Large intestine (tissue), 3 donors: ENCODE data around the gene TXNL4A. TPM values are rescaled to one million over a fixed set of nuclear protein-coding genes. Genes with fewer than 3 reads are reported as not detected.
"Not testable (repeated sequence)": the region's sequence is repeated elsewhere in the genome, so short reads cannot be mapped to it uniquely, and the experiment has no call there.

Experiments used
- DNase-seq, 2 donors: peaks; one replicate each; pipeline versions ENCODE4 v3.0.0 to v3.0.0-alpha.2; 2013
- H3K27ac ChIP-seq: one replicate; pipeline ENCODE4 v1.5.1; 2013; ENCODE audit warnings: low read length
- H3K27me3 ChIP-seq: 2 replicates; pipeline ENCODE4 v1.6.1; 2013; ENCODE audit warnings: low read length; ENCODE audit not compliant: control insufficient read depth, insufficient read depth
- H3K36me3 ChIP-seq: 2 replicates; pipeline ENCODE4 v1.6.1; 2013; ENCODE audit warnings: low read length; ENCODE audit not compliant: control insufficient read depth, insufficient read depth
- H3K4me1 ChIP-seq: one replicate; pipeline ENCODE4 v1.6.1; 2013; ENCODE audit warnings: low read length; ENCODE audit not compliant: control insufficient read depth, insufficient read depth
- H3K4me3 ChIP-seq: one replicate; pipeline ENCODE4 v1.5.1; 2013; ENCODE audit warnings: low read length
- H3K9me3 ChIP-seq: one replicate; pipeline ENCODE4 v1.6.1; 2013; ENCODE audit warnings: mild to moderate bottlenecking, low read depth, low read length, moderate library complexity; ENCODE audit not compliant: control insufficient read depth
- WGBS: methylation state at CpG from one replicate; pipeline ENCODE4 v1.1.5; 2013; ENCODE audit warnings: low lambda C conversion rate; ENCODE audit not compliant: insufficient coverage; 5-methylcytosine and 5-hydroxymethylcytosine counted together
- polyA plus RNA-seq: library from polyadenylated mRNA; unstranded; fragments of 120-200 nt; gene quantifications from one replicate; pipeline ENCODE4 v1.2.1, GENCODE V29; 2013

The TXNL4A gene
- polyA plus RNA-seq, 1 donor = 74.9 TPM

GRCh38 chr18:80026363-80026762, 38.0 kb upstream of the TXNL4A start:
- H3K9me3 ChIP-seq = peaks cover 11% of the 10 kb centered on the region
- WGBS = 91% methylated on average over 5 of the region's 7 CpGs

GRCh38 chr18:80023173-80023572, 34.8 kb upstream of the TXNL4A start:
- WGBS = no CpG with 5 or more reads among the region's 4 CpGs
- H3K9me3 ChIP-seq = peaks cover 24% of the 10 kb centered on the region

More at GRCh38 chr18:80026363-80026762, 38.0 kb upstream of the TXNL4A start:
- DNase-seq = no peak
- H3K4me1 ChIP-seq = no peaks in the 10 kb centered on the region
- H3K36me3 ChIP-seq = no peaks in the 10 kb centered on the region
- no peak overlapping the region for H3K27ac ChIP-seq
- H3K27me3 ChIP-seq = no peaks in the 10 kb centered on the region
- H3K4me3 ChIP-seq = no peak overlapping the region

GRCh38 chr18:80022613-80023012, 34.2 kb upstream of the TXNL4A start:
- peak in 1 of 2 donors; percentile 20 for DNase-seq
- Histone ChIP-seq H3K9me3 (peaks cover 24% of the 10 kb centered on the region), H3K4me3 (no peak overlapping the region), H3K27ac (no peak overlapping the region), H3K36me3 (no peaks in the 10 kb centered on the region), H3K27me3 (no peaks in the 10 kb centered on the region), H3K4me1 (no peaks in the 10 kb centered on the region)
- 20% methylated on average over 1 of the region's 1 CpG for WGBS

More at GRCh38 chr18:80023173-80023572, 34.8 kb upstream of the TXNL4A start:
- Histone ChIP-seq H3K27me3 (no peaks in the 10 kb centered on the region), H3K36me3 (no peaks in the 10 kb centered on the region), H3K27ac (no peak overlapping the region), H3K4me3 (no peak overlapping the region), H3K4me1 (no peaks in the 10 kb centered on the region)
- no peak for DNase-seq

GRCh38 chr18:80012714-80013113, 24.4 kb upstream of the TXNL4A start:
- peaks cover 9% of the 10 kb centered on the region for H3K9me3 ChIP-seq
- H3K27me3 ChIP-seq = no peaks in the 10 kb centered on the region
- no peaks in the 10 kb centered on the region for H3K36me3 ChIP-seq
- no peaks in the 10 kb centered on the region for H3K4me1 ChIP-seq
- no peak overlapping the region for H3K4me3 ChIP-seq
- 94% methylated on average over 3 of the region's 20 CpGs for WGBS
- H3K27ac ChIP-seq = no peak overlapping the region
- no peak for DNase-seq

- WGBS = 100% methylated on average over 1 of the region's 14 CpGs
- not testable (repeated sequence) for H3K9me3 ChIP-seq, H3K4me3 ChIP-seq, H3K4me1 ChIP-seq, H3K36me3 ChIP-seq, DNase-seq, H3K27me3 ChIP-seq, H3K27ac ChIP-seq
Measured at GRCh38 chr18:80011496-80012137, 23.3 kb upstream of the TXNL4A start.

- no peaks in the 10 kb centered on the region for H3K36me3 ChIP-seq
- no CpG with 5 or more reads among the region's 5 CpGs for WGBS
- H3K4me3 ChIP-seq = no peak overlapping the region
- H3K27ac ChIP-seq = no peak overlapping the region
- H3K9me3 ChIP-seq = peaks cover 9% of the 10 kb centered on the region
- no peaks in the 10 kb centered on the region for H3K4me1 ChIP-seq
- no peak for DNase-seq
- H3K27me3 ChIP-seq = no peaks in the 10 kb centered on the region
Measured at GRCh38 chr18:80010551-80010906, 22.2 kb upstream of the TXNL4A start.

GRCh38 chr18:80009661-80010550, 21.5 kb upstream of the TXNL4A start:
- Histone ChIP-seq H3K4me1 (no peaks in the 10 kb centered on the region), H3K9me3 (peaks cover 8% of the 10 kb centered on the region), H3K27me3 (no peaks in the 10 kb centered on the region), H3K36me3 (no peaks in the 10 kb centered on the region), H3K4me3 (no peak overlapping the region), H3K27ac (no peak overlapping the region)
- 95% methylated on average over 3 of the region's 16 CpGs for WGBS
- DNase-seq = no peak

- H3K27ac ChIP-seq = no peak overlapping the region
- H3K4me1 ChIP-seq = no peaks in the 10 kb centered on the region
- no peak overlapping the region for H3K4me3 ChIP-seq
- H3K36me3 ChIP-seq = no peaks in the 10 kb centered on the region
- WGBS = no CpG with 5 or more reads among the region's 7 CpGs
- no peak for DNase-seq
- no peaks in the 10 kb centered on the region for H3K9me3 ChIP-seq
- H3K27me3 ChIP-seq = no peaks in the 10 kb centered on the region
Measured at GRCh38 chr18:80006724-80007123, 18.4 kb upstream of the TXNL4A start.

GRCh38 chr18:80004600-80005342, 16.4 kb upstream of the TXNL4A start:
- WGBS = 100% methylated on average over 1 of the region's 12 CpGs
- Histone ChIP-seq H3K9me3 (peaks cover 5% of the 10 kb centered on the region), H3K27ac (no peak overlapping the region), H3K4me1 (no peaks in the 10 kb centered on the region), H3K36me3 (no peaks in the 10 kb centered on the region), H3K4me3 (no peak overlapping the region), H3K27me3 (no peaks in the 10 kb centered on the region)
- DNase-seq = no peak

- Histone ChIP-seq H3K4me3 (no peak overlapping the region), H3K4me1 (no peaks in the 10 kb centered on the region), H3K27me3 (no peaks in the 10 kb centered on the region), H3K9me3 (peaks cover 5% of the 10 kb centered on the region), H3K36me3 (no peaks in the 10 kb centered on the region), H3K27ac (no peak overlapping the region)
- no peak for DNase-seq
- no CpG with 5 or more reads among the region's 5 CpGs for WGBS
Measured at GRCh38 chr18:80002468-80002867, 14.1 kb upstream of the TXNL4A start.
